Epithelial cell of proximal tubule (primary cell): Measurements from ENCODE around the gene DDX23. TPM values are rescaled to one million over a fixed set of nuclear protein-coding genes. Genes with fewer than 3 reads are reported as not detected.

Source experiments
- DNase-seq: peaks from one replicate; pipeline ENCODE4 v3.0.0-alpha.2; 2011; ENCODE audit warnings: low read depth
- H3K4me3 ChIP-seq: 2 replicates; pipeline ENCODE4 v1.5.1; 2011; ENCODE audit warnings: low read depth, mild to moderate bottlenecking, low read length
- CTCF ChIP-seq: conservative IDR thresholded peaks from 2 replicates; pipeline ENCODE4 v1.5.1; 2012; ENCODE audit warnings: low read depth, mild to moderate bottlenecking, low read length
- total RNA-seq: library from RNA; depleted of rRNA; stranded (reverse); fragments of >200 nt; gene quantifications from 2 replicates; pipeline ENCODE4 v1.2.3, GENCODE V29; 2015

The DDX23 gene
- total RNA-seq, 1 donor from 2014 or later = 84.0 TPM

GRCh38 chr12:48793696-48794095, 58.3 kb downstream of the DDX23 start:
- no peak overlapping the region for H3K4me3 ChIP-seq
- TF ChIP-seq CTCF = no peak
- DNase-seq = no peak

DNA sequence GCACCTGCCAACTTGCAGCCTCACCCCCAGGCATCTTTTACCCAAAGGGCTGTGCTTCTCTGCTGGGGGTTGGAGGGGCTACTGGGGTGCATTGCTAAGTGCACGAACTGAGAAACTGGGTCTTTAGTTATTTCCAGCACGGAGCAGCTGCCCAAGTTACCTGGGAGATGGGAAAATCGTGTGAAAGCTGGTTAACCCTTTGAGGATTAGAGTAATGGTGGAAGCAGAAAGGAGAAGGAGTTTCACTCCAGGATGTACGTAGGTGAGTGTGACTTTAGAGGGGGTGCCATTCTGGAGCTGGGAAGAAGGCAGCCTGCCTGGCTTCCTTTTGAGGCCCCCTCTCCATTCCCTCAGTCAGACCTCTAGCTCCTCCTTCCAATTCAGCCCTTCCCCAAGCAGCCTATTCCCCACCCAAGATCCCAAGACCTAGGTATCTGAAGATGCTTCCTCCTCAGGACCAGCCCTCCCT, 62.1 kb downstream of the DDX23 start:
- no peak for TF ChIP-seq CTCF
- H3K4me3 ChIP-seq = peak overlapping the region; percentile 93
- no peak for DNase-seq

DNA sequence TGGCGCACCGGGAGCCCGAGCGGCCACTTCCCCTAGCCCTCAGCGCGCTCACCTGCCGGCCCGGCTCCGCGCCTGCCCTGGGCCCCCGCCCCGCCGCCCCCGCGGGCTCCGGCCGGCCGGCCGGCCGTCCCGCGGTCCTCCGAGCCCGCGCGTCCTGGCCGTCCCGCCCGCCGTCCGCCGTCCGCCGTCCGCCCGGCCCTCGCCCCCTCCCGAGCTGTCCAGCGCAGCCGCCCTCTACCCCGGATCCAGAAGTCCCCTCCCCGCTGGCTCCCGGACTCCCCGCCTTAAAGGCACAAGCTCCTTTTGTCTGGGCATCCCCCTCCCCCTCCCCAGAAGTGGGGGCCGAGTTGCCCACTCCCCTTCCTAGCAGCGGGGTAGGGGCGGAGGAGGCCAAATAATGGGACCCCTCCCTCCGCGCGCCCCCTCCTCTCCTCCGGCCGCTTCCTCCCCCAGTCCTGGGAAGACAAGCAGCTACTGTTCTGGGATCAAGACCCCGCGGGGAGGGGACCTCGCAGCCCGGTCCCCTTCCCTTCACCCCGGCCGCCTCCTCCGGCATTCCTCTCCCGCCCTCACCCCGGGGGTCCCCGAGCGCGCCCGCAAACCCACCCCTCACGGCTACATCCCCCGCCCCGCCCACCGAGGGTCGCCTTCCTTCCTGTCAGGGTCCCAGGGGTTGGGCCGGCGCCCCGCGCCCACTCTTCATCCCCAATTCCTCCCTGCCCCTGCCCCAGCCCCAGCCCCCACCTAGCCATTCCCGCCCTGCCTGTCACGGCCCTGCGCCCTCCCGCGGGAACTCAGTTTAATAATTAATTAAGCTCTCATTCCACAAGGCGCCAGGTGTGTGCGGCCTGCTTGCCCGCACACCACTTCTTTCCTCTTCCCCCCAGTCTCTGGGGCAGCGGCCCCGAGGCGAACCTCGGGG, 62.8 kb downstream of the DDX23 start, which contains the start of gene ADCY6:
ADCY6 (minus strand) TSS at position 236 of the 922 bp plus-strand sequence. CDS start 5,655 bp downstream, outside the sequence.
- peak within 1 kb of the TSS; percentile 93 for H3K4me3 ChIP-seq
- no peak for TF ChIP-seq CTCF
- no peak for DNase-seq

DNA sequence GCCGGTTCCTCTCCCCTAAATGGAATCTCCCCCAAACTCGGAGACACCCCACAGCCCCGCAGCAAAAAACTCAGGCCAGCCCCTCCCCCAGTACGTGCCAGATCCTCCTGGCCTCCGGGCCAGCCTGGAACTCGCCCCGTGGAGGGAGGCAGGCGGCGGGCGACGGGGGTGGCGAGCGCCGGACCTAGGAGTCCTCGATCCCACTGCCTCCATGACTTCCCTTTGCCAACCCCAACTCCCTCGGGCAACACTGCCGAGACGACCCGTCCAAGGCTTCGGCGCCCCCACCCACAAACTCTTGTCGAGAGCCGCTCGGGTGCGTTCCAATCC, 63.5 kb downstream of the DDX23 start:
- H3K4me3 ChIP-seq = peak overlapping the region; percentile 93
- DNase-seq = no peak
- no peak for TF ChIP-seq CTCF

DNA sequence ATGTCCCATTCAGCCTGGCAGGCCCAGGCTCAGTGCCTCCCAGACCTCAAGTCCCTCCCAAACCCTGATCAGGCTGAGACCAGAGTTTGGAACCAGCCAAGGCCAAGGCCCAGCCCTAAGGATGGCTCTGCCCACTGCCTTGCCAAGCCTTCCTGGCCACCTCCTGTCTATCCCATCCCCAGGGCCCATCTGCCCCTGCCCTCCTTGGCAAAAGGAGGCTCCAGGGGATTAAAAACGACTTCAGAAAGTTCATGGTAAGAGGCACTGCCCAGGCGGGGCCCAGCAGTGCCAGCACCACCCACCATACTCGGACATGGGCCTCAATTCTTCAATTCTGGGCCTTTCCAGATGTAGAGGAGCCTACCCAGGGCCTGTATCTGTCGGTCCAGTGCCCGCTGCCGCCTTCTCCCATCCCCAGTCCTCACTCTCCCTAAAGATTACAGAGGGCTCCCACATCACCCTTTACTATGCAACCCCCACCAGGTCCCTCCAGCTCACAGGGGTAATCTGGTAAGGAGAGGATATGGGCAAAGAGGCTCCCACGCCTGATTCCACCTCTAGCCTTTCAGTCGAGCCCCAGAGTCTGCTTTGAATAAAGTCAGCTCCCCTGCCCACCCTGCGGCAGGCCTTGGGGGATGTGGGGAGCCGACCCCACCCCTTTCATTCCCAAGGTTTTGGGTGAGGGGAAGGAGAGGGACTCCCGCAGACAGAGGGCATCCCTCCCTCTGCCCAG, 64.0 kb downstream of the DDX23 start:
- H3K4me3 ChIP-seq = peak overlapping the region; percentile 93
- DNase-seq = no peak
- TF ChIP-seq CTCF = no peak

GRCh38 chr12:48786591-48787544, 65.1 kb downstream of the DDX23 start:
- no peak for TF ChIP-seq CTCF
- no peak for DNase-seq
- H3K4me3 ChIP-seq = peak overlapping the region; percentile 93
